Measurements from ENCODE around the gene SNAP29. TPM values are rescaled to one million over a fixed set of nuclear protein-coding genes. Genes with fewer than 3 reads are reported as not detected.

The SNAP29 gene
- total and polyA plus RNA-seq, 8 donors, result 6.6 to 16.1 (median 11.7) TPM

- Histone ChIP-seq H3K9me3 (no peaks in the 10 kb centered on the region), H3K4me3 (no peak overlapping the region), H3K27ac (peak overlapping the region; percentile 37 to 78 (median 57)), H3K27me3 (no peaks in the 10 kb centered on the region), H3K36me3 (peaks cover 0 to 13% (median 0%) of the 10 kb centered on the region in 3 donors), H3K4me1 (peaks cover 0 to 7% (median 0%) of the 10 kb centered on the region in 3 donors)
- TF ChIP-seq, protein P1, sequence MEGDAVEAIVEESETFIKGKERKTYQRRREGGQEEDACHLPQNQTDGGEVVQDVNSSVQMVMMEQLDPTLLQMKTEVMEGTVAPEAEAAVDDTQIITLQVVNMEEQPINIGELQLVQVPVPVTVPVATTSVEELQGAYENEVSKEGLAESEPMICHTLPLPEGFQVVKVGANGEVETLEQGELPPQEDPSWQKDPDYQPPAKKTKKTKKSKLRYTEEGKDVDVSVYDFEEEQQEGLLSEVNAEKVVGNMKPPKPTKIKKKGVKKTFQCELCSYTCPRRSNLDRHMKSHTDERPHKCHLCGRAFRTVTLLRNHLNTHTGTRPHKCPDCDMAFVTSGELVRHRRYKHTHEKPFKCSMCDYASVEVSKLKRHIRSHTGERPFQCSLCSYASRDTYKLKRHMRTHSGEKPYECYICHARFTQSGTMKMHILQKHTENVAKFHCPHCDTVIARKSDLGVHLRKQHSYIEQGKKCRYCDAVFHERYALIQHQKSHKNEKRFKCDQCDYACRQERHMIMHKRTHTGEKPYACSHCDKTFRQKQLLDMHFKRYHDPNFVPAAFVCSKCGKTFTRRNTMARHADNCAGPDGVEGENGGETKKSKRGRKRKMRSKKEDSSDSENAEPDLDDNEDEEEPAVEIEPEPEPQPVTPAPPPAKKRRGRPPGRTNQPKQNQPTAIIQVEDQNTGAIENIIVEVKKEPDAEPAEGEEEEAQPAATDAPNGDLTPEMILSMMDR (IDR thresholded peaks at IDR 0.05), result no peak
- ATAC-seq (peak; percentile 53 to 92 (median 84)), DNase-seq (peak in 3 of 6 donors; percentile 12 to 53 (median 20)), FAIRE-seq (no peak)
- intact Hi-C loops (cut with DNase I), result no loop called here
- 63 to 75% methylated on average over 11 of the region's 11 CpGs for WGBS, 2 donors
Observed at GRCh38 chr22:20867179-20868024, 8.6 kb downstream of the SNAP29 start.

DNA sequence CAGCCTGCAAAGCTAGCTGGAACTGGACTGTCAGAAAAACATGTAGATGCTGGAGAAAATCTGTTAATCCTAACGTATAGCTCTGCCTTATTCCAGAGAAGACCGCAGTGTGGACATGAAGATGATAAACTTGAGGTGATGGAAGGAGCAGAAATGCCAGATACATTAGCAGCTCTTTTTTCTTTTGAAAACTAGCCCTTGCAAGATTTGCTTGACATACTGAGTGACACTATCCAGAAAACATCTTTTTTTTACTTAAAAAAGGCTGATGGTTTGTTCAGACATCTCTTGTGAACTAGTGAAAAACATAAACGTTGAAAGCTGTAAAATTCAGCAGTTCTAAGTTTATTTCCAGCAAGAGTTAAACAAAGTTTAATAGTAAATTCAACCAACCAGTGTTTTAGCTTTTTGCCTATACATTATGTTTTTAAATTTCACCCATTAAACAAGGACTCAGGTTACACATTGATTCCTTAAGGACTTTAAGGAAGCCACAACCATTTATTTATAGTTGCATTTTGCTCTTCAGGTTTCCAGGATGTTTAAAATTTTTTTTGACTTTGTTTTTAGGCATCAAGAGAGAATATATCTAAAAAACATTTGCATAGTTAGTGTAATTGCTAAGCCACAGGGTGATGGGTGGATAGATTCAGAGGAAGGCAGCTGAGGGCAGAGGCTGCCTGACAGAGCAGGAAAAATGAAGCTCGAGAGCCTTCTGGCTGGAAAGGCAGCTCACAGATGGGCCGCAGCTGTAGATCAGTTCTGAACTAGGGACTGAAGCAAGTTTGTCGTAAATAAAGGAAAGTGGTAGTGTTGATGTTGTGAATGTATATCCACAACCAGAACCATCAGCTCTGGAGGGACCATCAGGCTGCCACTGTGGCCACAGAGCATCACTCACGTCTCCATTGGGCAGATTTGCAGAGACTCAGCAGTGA is 9.5 kb downstream of the SNAP29 start:
- no peaks in the 10 kb centered on the region for H3K9me3 ChIP-seq
- TF ChIP-seq, protein P1 (IDR thresholded peaks at IDR 0.05), result no peak
- peaks cover 0 to 7% (median 0%) of the 10 kb centered on the region in 3 donors for H3K4me1 ChIP-seq
- intact Hi-C loops (cut with DNase I), result no loop called here
- 80 to 85% methylated on average over 7 of the region's 7 CpGs for WGBS, 2 donors
- no peak overlapping the region for H3K4me3 ChIP-seq
- peak overlapping the region in 3 of 4 donors; percentile 37 to 78 (median 71) for H3K27ac ChIP-seq
- DNase-seq (no peak), ATAC-seq (no peak), FAIRE-seq (no peak)
- H3K36me3 ChIP-seq, result peaks cover 0 to 18% (median 0%) of the 10 kb centered on the region in 3 donors
- no peaks in the 10 kb centered on the region for H3K27me3 ChIP-seq

DNA sequence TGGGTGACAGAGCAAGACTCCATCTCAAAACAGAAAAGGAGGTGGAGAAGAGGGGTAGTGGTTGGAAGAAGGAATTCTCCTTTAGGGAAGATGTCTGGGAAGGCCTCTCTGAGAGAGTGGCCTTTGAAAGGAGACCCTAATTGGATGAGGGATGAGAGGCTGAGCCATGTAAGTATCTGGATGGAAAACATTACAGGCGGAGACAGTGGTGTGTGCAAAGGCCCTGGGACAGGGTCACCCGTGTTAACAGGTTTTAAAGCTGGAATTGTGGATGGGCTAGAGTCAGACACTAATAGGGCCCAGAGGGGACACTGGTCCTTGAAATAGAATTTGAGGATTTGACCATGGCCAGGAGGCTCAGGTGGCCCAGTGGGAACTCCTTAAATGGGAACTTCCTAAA is 10.4 kb downstream of the SNAP29 start:
- no peak for FAIRE-seq

GRCh38 chr22:20873214-20873613 is 14.4 kb downstream of the SNAP29 start:
- no peak for ATAC-seq
- Histone ChIP-seq H3K27me3 (no peaks in the 10 kb centered on the region), H3K4me1 (no peaks in the 10 kb centered on the region), H3K27ac (no peak overlapping the region), H3K9me3 (no peaks in the 10 kb centered on the region), H3K4me3 (no peak overlapping the region), H3K36me3 (peaks cover 0 to 20% (median 0%) of the 10 kb centered on the region in 3 donors)
- WGBS, 2 donors, result 84 to 93% methylated on average over 3 of the region's 3 CpGs
- DNase-seq, result no peak
- intact Hi-C loops (cut with DNase I), result no loop called here
- TF ChIP-seq, protein P1 (IDR thresholded peaks at IDR 0.05), result no peak
- FAIRE-seq, result no peak

More for the DNA sequence above, 10.4 kb downstream of the SNAP29 start:
- DNase-seq, result no peak
- H3K27ac ChIP-seq, result no peak overlapping the region
- TF ChIP-seq, protein P1 (IDR thresholded peaks at IDR 0.05), result no peak
- no peak for ATAC-seq
- 92 to 98% methylated on average over 2 of the region's 2 CpGs for WGBS, 2 donors
- H3K36me3 ChIP-seq, result peaks cover 0 to 20% (median 0%) of the 10 kb centered on the region in 3 donors
- no peaks in the 10 kb centered on the region for H3K27me3 ChIP-seq
- intact Hi-C loops (cut with DNase I), result no loop called here
- H3K4me1 ChIP-seq, result peaks cover 0 to 7% (median 0%) of the 10 kb centered on the region in 3 donors
- H3K4me3 ChIP-seq, result no peak overlapping the region
- H3K9me3 ChIP-seq, result no peaks in the 10 kb centered on the region

Data from pancreas (tissue), 10 donors.